Measurements from ENCODE around the gene ADI1. TPM values are rescaled to one million over a fixed set of nuclear protein-coding genes. Genes with fewer than 3 reads are reported as not detected.

ADI1 gene
- polyA plus RNA-seq, 3 donors from 2014 or later, result 31.0 to 66.1 (median 52.2) TPM

GRCh38 chr2:3536682-3537632 is 17.6 kb upstream of the ADI1 start:
- no peak for DNase-seq
- Mint-ChIP-seq H3K36me3 (peaks cover 3 to 14% (median 5%) of the 10 kb centered on the region in 3 donors), H3K4me3 (peak overlapping the region; percentile 69 to 83 (median 82)), H3K27ac (peak overlapping the region in 5 of 6 donors; percentile 46 to 82 (median 72)), H3K4me1 (peaks cover 9 to 13% of the 10 kb centered on the region in 2 donors), H3K9me3 (no peaks in the 10 kb centered on the region), H3K27me3 (ENCODE audit: low read depth in 3 of 3) (peaks cover 0 to 3% (median 2%) of the 10 kb centered on the region in 3 donors)

- Mint-ChIP-seq H3K27ac (peak overlapping the region in 5 of 6 donors; percentile 46 to 82 (median 72)), H3K4me3 (peak overlapping the region; percentile 69 to 83 (median 82))
Measured at GRCh38 chr2:3535794-3536681, 16.7 kb upstream of the ADI1 start.

GRCh38 chr2:3535467-3535793 is 16.1 kb upstream of the ADI1 start:
- DNase-seq, result no peak
- Mint-ChIP-seq H3K27me3 (ENCODE audit: low read depth in 3 of 3) (peaks cover 0 to 2% (median 2%) of the 10 kb centered on the region in 3 donors), H3K36me3 (peaks cover 3 to 6% (median 5%) of the 10 kb centered on the region in 3 donors), H3K27ac (peak overlapping the region in 4 of 6 donors; percentile 46 to 82 (median 74)), H3K4me1 (peaks cover 9 to 13% of the 10 kb centered on the region in 2 donors), H3K9me3 (no peaks in the 10 kb centered on the region), H3K4me3 (peak overlapping the region in 3 of 5 donors; percentile 69 to 83 (median 82))

More at GRCh38 chr2:3535794-3536681, 16.7 kb upstream of the ADI1 start:
- peak in 2 of 3 donors; percentile 5 to 18 for DNase-seq
- H3K4me1 Mint-ChIP-seq, result peaks cover 9 to 13% of the 10 kb centered on the region in 2 donors
- H3K27me3 Mint-ChIP-seq (ENCODE audit: low read depth in 3 of 3), result peaks cover 0 to 2% (median 2%) of the 10 kb centered on the region in 3 donors
- peaks cover 3 to 6% (median 5%) of the 10 kb centered on the region in 3 donors for H3K36me3 Mint-ChIP-seq
- no peaks in the 10 kb centered on the region for H3K9me3 Mint-ChIP-seq

GRCh38 chr2:3534251-3534814 is 15.0 kb upstream of the ADI1 start:
- Mint-ChIP-seq H3K27ac (no peak overlapping the region), H3K27me3 (ENCODE audit: low read depth in 3 of 3) (peaks cover 0 to 2% (median 0%) of the 10 kb centered on the region in 3 donors), H3K4me1 (peaks cover 9 to 13% of the 10 kb centered on the region in 2 donors), H3K36me3 (peaks cover 0 to 4% (median 3%) of the 10 kb centered on the region in 3 donors), H3K4me3 (no peak overlapping the region), H3K9me3 (no peaks in the 10 kb centered on the region)
- no peak for DNase-seq

GRCh38 chr2:3533836-3534235 is 14.5 kb upstream of the ADI1 start:
- Mint-ChIP-seq H3K27ac (no peak overlapping the region), H3K4me1 (peaks cover 9 to 13% of the 10 kb centered on the region in 2 donors), H3K9me3 (no peaks in the 10 kb centered on the region), H3K27me3 (ENCODE audit: low read depth in 3 of 3) (peaks cover 0 to 2% (median 0%) of the 10 kb centered on the region in 3 donors), H3K4me3 (no peak overlapping the region), H3K36me3 (peaks cover 0 to 3% (median 0%) of the 10 kb centered on the region in 3 donors)
- DNase-seq, result no peak

GRCh38 chr2:3532941-3533340 is 13.6 kb upstream of the ADI1 start:
- H3K27ac Mint-ChIP-seq, result no peak overlapping the region

GRCh38 chr2:3529316-3530025 is 10.1 kb upstream of the ADI1 start:
- no peak overlapping the region for H3K27ac Mint-ChIP-seq
- H3K9me3 Mint-ChIP-seq, result no peaks in the 10 kb centered on the region
- no peaks in the 10 kb centered on the region for H3K27me3 Mint-ChIP-seq (ENCODE audit: low read depth in 3 of 3)
- H3K36me3 Mint-ChIP-seq, result peaks cover 0 to 3% (median 0%) of the 10 kb centered on the region in 3 donors
- no peaks in the 10 kb centered on the region for H3K4me1 Mint-ChIP-seq
- no peak for DNase-seq
- H3K4me3 Mint-ChIP-seq, result no peak overlapping the region

More at GRCh38 chr2:3532941-3533340, 13.6 kb upstream of the ADI1 start:
- Mint-ChIP-seq H3K36me3 (peaks cover 0 to 3% (median 0%) of the 10 kb centered on the region in 3 donors), H3K27me3 (ENCODE audit: low read depth in 3 of 3) (peaks cover 0 to 2% (median 0%) of the 10 kb centered on the region in 3 donors), H3K4me1 (peaks cover 9 to 13% of the 10 kb centered on the region in 2 donors), H3K9me3 (no peaks in the 10 kb centered on the region), H3K4me3 (no peak overlapping the region)
- DNase-seq, result no peak

- no peak for DNase-seq
- Mint-ChIP-seq H3K9me3 (no peaks in the 10 kb centered on the region), H3K36me3 (peaks cover 0 to 3% (median 0%) of the 10 kb centered on the region in 3 donors), H3K27ac (no peak overlapping the region), H3K4me3 (no peak overlapping the region), H3K27me3 (ENCODE audit: low read depth in 3 of 3) (no peaks in the 10 kb centered on the region), H3K4me1 (no peaks in the 10 kb centered on the region)
Measured at GRCh38 chr2:3527886-3528785, 8.8 kb upstream of the ADI1 start.

- Mint-ChIP-seq H3K27ac (no peak overlapping the region), H3K36me3 (peaks cover 0 to 2% (median 0%) of the 10 kb centered on the region in 3 donors), H3K9me3 (no peaks in the 10 kb centered on the region), H3K4me1 (peaks cover under 1% of the 10 kb centered on the region in 2 donors), H3K4me3 (no peak overlapping the region), H3K27me3 (ENCODE audit: low read depth in 3 of 3) (no peaks in the 10 kb centered on the region)
- DNase-seq, result no peak
Measured at GRCh38 chr2:3526871-3527270, 7.5 kb upstream of the ADI1 start.

GRCh38 chr2:3523551-3524041 is 4.3 kb upstream of the ADI1 start:
- H3K9me3 Mint-ChIP-seq, result no peaks in the 10 kb centered on the region
- H3K27me3 Mint-ChIP-seq (ENCODE audit: low read depth in 3 of 3), result peaks cover 10 to 19% (median 16%) of the 10 kb centered on the region in 3 donors
- DNase-seq, result no peak
- no peak overlapping the region for H3K4me3 Mint-ChIP-seq
- peaks cover 23 to 24% of the 10 kb centered on the region in 2 donors for H3K4me1 Mint-ChIP-seq
- no peak overlapping the region for H3K27ac Mint-ChIP-seq
- no peaks in the 10 kb centered on the region for H3K36me3 Mint-ChIP-seq

GRCh38 chr2:3522961-3523421 is 3.7 kb upstream of the ADI1 start:
- Mint-ChIP-seq H3K4me3 (no peak overlapping the region), H3K4me1 (peaks cover 27 to 28% of the 10 kb centered on the region in 2 donors), H3K27ac (no peak overlapping the region), H3K36me3 (no peaks in the 10 kb centered on the region), H3K27me3 (ENCODE audit: low read depth in 3 of 3) (peaks cover 12 to 24% (median 22%) of the 10 kb centered on the region in 3 donors), H3K9me3 (no peaks in the 10 kb centered on the region)
- no peak for DNase-seq

GRCh38 chr2:3520591-3520990 is 1.3 kb upstream of the ADI1 start:
- H3K4me1 Mint-ChIP-seq, result peaks cover 30 to 31% of the 10 kb centered on the region in 2 donors
- peak overlapping the region; percentile 89 to 98 (median 92) for H3K4me3 Mint-ChIP-seq
- H3K27ac Mint-ChIP-seq, result peak overlapping the region in 5 of 6 donors; percentile 54 to 97 (median 95)
- peaks cover 12 to 27% (median 24%) of the 10 kb centered on the region in 3 donors for H3K27me3 Mint-ChIP-seq (ENCODE audit: low read depth in 3 of 3)
- peaks cover 0 to 3% (median 1%) of the 10 kb centered on the region in 6 donors for H3K9me3 Mint-ChIP-seq
- DNase-seq, result no peak
- peaks cover 0 to 3% (median 2%) of the 10 kb centered on the region in 3 donors for H3K36me3 Mint-ChIP-seq

All from immature natural killer cell (primary cell).